GM10847 (cell line): ENCODE measurements around the gene NAV1.

Experiments used
- POLR2A ChIP-seq: IDR thresholded peaks from 2 replicates; pipeline ENCODE4 v1.6.1; 2011; ENCODE audit not compliant: insufficient read length; ENCODE audit errors: extremely low read depth

The NAV1 gene

DNA sequence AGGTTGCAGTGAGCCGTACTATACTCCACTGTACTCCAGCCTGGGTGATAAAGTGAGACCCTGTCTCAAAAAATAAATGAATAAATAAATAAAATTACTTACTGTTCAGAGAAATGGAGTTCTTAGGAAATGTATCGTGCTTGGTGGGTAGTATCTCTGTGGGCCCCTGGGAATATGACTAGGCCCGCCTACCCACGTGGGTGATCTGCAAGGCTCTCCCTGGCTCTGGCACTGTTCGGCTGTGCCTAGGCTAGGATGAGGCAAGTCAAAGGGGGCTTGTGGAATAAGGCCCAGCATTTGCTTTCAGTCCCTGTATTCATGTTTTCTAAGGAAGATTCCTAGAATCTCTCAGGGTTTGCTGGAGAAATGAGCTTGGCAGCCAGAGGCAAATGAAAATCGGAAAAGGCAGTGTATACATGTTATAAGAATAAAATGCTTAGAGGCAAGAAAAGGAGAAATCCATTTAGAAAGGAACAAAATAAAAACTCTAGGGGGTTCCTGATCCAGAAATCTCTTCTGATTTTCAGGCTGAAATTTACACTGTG is 27.5 kb upstream of the NAV1 start:
- no peak for TF ChIP-seq POLR2A

DNA sequence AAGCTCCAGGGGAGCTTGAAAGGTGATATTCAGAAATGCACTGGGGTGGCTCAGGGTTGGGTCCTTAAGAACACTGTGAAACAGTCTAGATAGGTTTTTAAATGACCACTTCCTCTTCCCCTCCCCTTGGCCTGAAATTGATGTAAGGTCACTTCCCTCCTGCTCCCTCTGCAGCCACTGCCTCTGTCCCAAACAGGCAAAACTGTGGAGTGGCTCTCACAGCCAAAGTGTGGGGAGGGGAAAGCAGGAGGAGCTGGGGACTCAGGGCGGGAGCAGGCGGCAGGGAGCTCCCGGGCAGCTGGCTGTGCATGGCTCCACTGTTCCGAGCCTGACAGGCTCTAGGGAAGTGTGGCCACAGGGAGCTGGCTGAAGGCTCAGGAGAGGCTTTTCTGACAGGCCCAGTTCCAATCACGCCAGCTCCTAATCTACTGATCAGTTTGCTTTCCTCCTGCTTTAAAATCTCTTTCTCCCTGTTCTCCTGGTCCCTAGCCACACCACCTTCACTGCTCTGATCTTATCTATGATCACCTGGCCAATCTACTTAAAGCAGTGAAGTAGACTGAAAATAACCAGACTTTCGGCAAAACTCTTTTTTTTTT is 26.9 kb upstream of the NAV1 start:
- TF ChIP-seq POLR2A: no peak

DNA sequence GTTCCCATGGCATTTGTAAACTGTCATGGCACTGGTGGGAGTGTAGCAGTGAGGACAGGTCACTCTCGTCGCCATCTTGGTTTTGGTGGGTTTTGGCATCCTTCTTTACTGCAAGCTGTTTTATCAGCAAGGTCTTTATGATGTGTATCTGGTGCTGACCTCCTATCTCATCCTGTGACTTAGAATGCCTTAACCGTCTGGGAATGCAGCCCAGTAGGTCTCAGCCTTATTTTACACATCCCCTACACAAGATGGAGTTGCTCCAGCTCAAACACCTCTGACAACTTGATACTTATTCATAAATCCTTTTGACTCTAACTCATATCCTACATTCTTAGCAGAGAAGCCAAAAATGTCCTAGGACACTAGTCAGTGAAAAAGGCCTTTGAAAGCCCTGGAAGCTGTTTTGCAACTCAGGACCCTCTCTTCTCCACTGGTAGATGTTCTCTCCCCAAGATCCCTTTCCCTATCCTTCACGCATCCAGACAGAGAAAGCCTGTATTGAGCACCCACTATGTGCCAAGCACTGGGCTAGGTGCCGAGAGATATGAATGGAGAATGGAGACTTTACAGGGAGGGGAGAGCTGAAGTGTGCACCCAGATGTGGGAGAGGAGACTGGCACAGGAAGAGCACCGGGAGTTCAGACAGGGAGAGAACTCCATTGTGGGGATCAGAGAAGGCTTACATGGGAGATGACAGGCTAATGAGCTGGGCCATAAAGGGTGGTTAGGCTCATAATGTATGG is 25.3 kb upstream of the NAV1 start:
- no peak for TF ChIP-seq POLR2A

DNA sequence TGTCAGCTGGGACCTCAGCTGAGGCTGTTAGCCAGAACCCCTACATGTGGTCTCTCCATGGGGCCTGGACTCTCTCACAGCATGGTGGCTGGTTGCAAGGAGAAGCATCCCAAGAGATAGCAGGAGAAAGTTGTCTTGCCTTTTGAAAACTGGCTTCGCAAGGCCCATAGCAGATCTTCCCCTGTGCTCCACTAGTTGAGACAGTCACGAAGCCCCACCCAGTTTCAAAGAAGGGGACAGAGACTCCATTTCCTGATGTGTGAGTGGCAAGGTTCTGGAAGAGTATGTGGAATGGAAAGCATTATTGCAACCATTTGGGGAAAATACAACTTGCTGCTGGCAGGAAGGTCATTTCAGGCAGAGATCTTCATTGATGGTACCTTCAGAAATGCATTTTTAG is 24.5 kb upstream of the NAV1 start:
- no peak for TF ChIP-seq POLR2A

DNA sequence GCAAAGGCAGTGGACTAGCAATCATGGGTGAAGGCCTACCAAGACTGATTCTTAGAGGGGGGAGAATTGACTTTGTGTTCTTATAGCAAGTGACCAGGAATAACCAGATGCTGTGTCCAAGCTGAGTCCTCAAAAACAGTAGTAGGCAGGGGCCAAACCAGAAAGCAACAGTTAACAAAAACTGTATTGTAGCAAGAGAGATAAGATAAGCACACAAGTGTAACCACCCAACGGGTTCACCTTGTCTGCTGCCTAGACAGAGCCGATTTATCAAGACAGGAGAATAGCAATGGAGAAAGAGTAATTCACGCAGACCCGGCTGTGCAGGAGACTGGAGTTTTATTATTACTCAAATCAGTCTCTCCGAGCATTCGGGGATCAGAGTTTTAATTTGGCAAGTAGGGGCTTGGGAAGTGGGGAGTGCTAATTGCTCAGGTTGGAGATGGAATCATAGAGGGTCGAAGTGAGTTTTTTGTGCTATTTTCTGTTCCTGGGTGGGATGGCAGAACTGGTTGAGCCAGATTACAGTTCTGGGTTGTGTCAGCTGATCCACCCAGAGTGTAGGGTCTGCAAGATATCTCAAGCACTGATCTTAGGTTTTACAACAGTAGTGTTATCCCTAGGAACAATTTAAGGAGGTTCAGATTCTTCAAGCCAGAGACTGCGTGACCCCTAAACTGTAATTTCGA is 23.7 kb upstream of the NAV1 start:
- no peak for TF ChIP-seq POLR2A

DNA sequence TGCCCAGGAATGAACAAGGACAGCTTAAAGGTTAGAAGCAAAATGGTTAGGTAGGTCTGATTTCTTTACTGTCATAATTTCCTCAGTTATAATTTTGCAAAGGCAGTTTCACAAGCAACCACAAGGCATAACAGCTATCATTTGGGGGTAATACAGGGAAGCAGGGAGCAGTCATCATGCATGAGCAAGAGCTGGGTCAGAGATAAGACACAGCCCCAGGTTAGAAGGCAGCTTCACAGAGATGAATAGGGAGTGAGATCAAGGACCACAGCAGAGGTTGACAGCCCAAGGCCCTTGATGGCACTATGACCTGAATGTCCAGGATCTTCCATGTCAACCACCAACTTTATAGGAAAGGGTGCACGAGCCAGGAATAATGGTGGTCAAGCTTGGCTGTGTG is 23.0 kb upstream of the NAV1 start:
- no peak for TF ChIP-seq POLR2A

DNA sequence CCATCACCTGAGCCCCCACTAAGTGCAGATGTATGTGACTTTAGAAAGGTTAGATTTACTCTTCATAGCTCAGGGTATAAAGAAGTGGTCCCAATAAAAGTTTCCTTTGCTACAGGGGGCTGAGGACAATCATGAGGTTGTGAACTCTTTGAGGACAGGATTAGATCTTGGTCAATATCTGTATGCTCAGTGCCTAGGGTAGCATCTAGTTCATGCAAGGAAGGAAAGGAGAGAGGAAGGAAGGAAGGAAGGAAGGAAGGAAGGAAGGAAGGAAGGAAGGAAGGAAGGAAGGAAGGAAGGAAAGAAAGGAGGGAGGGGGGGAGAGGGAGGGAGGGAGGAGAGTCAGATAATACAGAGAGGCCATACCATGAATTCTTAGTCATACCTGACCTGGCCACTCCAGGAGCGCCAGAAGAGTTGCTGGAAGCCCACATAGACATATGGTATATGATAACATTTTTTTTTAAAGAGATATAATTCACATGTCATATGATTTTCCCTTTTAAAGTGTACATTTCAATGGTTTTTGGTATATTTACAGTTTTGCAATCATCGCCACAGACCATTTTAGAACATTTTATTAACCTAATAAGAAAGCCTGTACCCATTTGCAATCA is 22.3 kb upstream of the NAV1 start:
- TF ChIP-seq POLR2A: no peak

DNA sequence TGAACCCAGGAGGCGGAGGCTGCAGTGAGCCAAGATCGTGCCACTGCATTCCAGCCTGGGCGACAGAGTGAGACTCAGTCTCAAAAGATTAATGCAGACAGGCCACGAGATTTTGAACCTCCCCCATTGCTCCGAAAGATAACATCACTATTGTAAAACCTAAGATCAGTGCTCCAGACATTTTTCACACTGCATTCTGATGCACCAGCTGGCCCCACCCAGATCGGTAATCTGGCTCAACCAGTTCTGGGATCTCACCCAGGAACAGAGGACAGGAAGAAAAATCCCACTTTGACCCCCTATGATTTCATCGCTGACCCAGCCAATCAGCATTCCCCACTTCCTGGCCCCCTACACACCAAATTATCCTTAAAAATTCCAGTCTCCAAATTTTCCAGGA is 21.3 kb upstream of the NAV1 start:
- no peak for TF ChIP-seq POLR2A

DNA sequence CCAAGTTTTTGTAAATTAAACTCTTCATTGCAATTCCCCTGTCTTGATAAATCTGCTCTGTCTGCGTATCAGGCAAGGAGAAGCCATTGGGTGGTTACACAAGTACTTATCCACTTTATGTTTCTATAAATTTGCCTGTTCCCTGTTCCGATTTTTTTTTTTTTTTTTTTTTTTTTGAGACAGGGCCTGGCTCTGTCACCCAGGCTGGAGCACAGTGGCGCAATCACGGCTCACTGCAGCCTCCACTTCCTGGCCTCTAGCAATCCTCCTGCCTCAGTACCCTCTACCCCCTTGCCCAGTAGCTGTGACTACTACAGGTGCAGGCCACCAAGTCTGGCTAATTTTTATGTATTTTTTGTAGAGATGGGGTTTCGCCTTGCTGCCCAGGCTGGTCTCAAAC is 20.9 kb upstream of the NAV1 start:
- no peak for TF ChIP-seq POLR2A

DNA sequence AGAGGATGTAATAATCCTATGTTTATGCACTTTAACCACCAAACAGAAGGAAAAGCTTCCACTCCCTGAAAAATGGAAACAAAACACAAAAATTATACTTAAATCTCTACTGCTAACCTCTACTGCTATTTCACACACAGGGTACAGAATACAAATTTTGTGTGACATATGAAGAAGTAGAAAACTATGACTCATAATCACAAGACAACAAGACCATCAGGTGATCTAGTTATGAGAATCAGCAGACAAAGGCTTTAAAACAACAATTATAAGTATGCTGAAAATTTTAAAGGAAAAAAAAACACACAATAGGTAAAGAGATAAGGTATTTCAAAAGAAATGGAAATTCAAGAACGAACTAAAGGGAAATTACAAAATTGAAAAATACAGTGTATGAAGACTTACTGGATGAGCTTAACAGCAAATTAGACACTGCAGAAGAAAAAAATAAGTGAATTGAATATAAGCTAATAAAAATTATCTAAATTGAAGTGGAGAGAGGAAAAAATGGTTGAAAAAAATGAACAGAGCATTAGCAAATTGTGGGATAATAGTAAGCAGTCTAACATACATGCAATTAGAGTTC is 13.6 kb upstream of the NAV1 start:
- no peak for TF ChIP-seq POLR2A

DNA sequence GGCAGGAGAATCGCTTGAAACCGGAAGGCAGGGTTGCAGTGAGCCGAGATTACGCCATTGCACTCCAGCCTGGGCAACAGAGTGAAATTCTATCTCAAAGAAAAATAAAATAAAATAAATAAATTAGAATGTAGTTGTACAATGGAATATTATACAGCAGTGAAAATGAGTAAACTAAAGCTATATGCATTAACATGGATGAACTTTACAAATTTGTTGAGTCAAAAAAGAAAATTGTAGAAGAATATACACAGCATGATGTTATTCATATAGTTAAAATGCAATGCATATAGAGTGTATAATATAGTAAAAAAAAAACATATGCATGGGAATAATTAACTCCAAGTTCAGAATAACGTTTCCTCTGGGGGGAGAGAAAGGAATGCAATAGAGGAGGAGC is 11.0 kb upstream of the NAV1 start:
- TF ChIP-seq POLR2A: no peak

DNA sequence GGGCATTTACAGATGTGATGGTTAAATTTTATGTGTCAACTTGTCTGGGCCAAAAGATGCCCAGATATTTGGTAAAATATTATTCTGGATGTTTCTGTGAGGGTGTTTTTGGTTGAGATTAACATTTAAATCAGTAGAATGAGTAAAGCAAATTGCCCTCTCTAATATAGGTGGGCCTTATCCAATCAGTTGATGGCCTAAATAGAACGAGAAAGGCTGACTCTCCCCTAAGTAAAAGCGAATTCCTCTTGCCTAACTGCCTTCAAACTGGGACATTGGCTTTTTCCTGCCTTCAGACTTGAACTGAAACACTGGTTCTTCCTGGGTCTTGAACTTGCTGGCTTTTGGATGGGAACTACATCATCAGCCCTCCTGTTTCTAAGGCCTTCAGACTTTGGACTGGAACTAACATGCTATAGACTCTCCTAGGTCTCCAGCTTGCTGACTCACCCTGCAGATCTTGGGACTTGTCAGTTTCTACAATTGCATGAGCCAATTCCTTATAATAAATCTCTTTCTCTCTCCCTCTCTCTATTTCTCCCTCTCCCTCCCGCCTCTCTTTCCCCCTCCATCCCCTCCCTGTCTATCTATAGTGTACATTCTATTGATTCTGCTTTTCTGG is 10.2 kb upstream of the NAV1 start:
- no peak for TF ChIP-seq POLR2A

DNA sequence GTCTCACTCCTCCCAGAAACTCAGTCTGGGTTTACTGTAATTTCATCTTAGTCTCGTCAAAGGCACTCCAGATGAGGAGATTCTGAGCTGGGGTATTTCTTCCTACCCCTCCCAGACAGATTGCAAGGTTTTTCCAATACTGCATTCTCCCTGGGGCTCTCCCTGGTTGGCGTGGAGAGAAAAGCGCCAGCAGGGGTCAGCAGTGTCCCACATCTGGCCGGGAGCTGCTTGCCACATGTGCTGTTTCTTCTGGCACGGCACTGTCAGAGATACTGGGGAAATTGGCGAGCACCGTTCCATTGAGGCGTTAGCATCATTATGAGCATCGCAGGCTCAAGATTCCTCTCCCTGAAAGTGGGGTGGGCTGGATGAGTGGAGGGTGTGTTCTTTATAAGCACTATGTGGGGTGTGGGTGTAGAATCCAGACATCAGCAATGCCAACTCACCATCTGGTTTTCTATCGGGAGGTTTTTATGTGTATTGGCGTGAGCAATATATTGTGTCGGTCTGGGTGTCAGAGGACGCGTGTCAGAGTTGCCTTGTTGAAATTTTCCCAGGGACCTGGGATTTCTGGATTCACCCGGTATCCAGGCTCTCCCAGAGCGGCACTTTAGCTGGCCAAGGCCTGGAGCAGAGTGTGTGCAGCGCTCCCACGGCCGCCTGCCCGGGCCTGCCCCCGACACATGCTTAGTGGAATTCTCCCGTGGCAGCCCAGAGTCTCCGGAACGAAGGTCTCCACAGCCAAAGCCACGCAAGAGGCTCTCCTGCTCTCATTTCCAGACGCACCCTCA is 8.0 kb upstream of the NAV1 start:
- TF ChIP-seq POLR2A: no peak
